DND-41 (cell line): Measurements from ENCODE around the gene ALG13.
"Not testable (repeated sequence)": the region's sequence is repeated elsewhere in the genome, so short reads cannot be mapped to it uniquely, and the experiment has no call there.

Experiments used
- ATAC-seq: fragments of 200-7000 bp; cut with Tn5 transposase; 3 replicates; pipeline ENCODE4 v1.9.1; 2021; ENCODE audit warnings: low read depth; ENCODE audit not compliant: insufficient read depth
- DNase-seq: peaks from one replicate; pipeline ENCODE4 v3.0.0-alpha.2; 2020
- H2AFZ ChIP-seq: 2 replicates; pipeline ENCODE4 v1.6.0; 2012; ENCODE audit warnings: low read depth, low read length
- H3K27ac ChIP-seq: 2 replicates; pipeline ENCODE4 v1.5.1; 2012; ENCODE audit warnings: low read length, inconsistent platforms
- H3K27me3 ChIP-seq: fragments of 200-600 bp; sonication (generic); 2 replicates; pipeline ENCODE4 v1.6.0; 2012; ENCODE audit warnings: low read length, mild to moderate bottlenecking, inconsistent platforms; ENCODE audit not compliant: insufficient read depth, poor library complexity
- H3K36me3 ChIP-seq: 2 replicates; pipeline ENCODE4 v1.5.1; 2012; ENCODE audit warnings: low read length, inconsistent platforms; ENCODE audit not compliant: insufficient read depth
- H3K4me1 ChIP-seq: 2 replicates; pipeline ENCODE4 v1.5.1; 2012; ENCODE audit warnings: mild to moderate bottlenecking, low read length; ENCODE audit not compliant: insufficient read depth
- H3K4me2 ChIP-seq: 2 replicates; pipeline ENCODE4 v1.6.0; 2012; ENCODE audit warnings: mild to moderate bottlenecking, moderate library complexity, low read length, inconsistent platforms; ENCODE audit not compliant: insufficient read depth
- H3K4me3 ChIP-seq, 2 experiments: fragments of 200-600 bp in 1 of 2; shearing (Covaris generic) in 1 of 2; 2 replicates each; pipeline ENCODE4 v1.5.1; 2012 to 2016; ENCODE audit warnings: inconsistent platforms in 2 of 2, low read length in 2 of 2, mild to moderate bottlenecking in 2 of 2, low read depth in 1 of 2, moderate library complexity in 1 of 2
- H3K79me2 ChIP-seq: 2 replicates; pipeline ENCODE4 v1.6.0; 2012; ENCODE audit warnings: low read length, inconsistent platforms; ENCODE audit not compliant: insufficient read depth
- H3K9ac ChIP-seq: 2 replicates; pipeline ENCODE4 v1.6.0; 2012; ENCODE audit warnings: low read depth, mild to moderate bottlenecking, inconsistent platforms, low read length, moderate library complexity
- H3K9me3 ChIP-seq: 2 replicates; pipeline ENCODE4 v1.5.1; 2012; ENCODE audit warnings: low read length, moderate library complexity, mild to moderate bottlenecking, inconsistent platforms; ENCODE audit not compliant: insufficient read depth, severe bottlenecking
- H4K20me1 ChIP-seq: 2 replicates; pipeline ENCODE4 v1.6.0; 2012; ENCODE audit warnings: low read length; ENCODE audit not compliant: insufficient read depth
- EZH2 ChIP-seq: IDR thresholded peaks from 3 replicates; pipeline ENCODE4 v1.6.1; 2012; ENCODE audit warnings: borderline replicate concordance, low read depth, mild to moderate bottlenecking, moderate library complexity, low read length, inconsistent platforms; ENCODE audit not compliant: severe bottlenecking
- TF ChIP-seq, protein P1 (sequence below): IDR thresholded peaks from 2 replicates; pipeline ENCODE4 v1.5.1; 2012; ENCODE audit warnings: borderline replicate concordance, low read length, moderate library complexity, mild to moderate bottlenecking; ENCODE audit not compliant: poor library complexity, severe bottlenecking; ENCODE audit errors: extremely low read depth

The ALG13 gene

DNA sequence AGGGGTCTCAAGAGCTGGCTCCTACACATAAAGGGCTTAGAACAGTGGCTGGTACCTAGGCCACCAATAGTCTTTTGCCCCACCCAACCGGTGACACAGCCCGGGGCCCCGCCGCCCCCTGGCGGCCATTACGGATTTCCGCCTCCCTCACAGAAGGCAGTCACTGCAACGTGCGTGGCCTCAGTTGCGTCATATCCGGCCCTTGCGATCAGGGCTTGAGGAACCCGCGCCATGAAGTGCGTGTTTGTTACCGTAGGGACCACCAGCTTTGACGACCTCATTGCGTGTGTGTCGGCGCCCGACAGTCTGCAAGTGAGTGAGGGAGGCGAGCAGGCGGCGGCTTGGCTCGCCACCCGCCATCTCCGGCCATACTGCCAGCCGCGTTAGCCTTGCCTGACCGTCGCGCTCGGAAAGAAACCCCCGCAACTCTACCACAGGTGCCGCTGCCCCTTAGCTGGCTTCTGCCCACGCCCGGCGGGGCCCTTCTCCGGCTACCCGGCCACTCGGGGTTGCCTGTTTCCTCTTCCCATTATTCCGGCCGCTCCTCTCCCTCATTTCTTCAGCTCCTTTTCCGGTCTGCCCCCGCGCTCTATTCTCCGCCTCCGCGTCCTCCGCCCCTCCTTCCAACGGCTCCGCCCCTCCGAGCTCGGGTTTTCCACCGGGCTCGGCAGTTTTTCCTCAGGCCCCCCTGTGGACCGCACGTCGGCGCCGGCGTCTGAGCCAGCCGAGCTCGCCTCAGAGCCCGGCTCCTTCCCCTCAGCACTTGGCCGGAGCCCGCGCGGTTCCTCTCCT lies at the start of gene ALG13:
ALG13 (plus strand) TSS at position 183 of the 792 bp plus-strand sequence; CDS start at position 232, 49 bp downstream.
- peaks cover 25% of the 10 kb centered on the region for H3K4me1 ChIP-seq
- H3K4me2 ChIP-seq, result peak within 1 kb of the TSS; percentile 70
- peak; percentile 88 for ATAC-seq
- peaks cover 22% of the 10 kb centered on the region for H3K79me2 ChIP-seq
- no peak for TF ChIP-seq EZH2
- TF ChIP-seq, protein P1, sequence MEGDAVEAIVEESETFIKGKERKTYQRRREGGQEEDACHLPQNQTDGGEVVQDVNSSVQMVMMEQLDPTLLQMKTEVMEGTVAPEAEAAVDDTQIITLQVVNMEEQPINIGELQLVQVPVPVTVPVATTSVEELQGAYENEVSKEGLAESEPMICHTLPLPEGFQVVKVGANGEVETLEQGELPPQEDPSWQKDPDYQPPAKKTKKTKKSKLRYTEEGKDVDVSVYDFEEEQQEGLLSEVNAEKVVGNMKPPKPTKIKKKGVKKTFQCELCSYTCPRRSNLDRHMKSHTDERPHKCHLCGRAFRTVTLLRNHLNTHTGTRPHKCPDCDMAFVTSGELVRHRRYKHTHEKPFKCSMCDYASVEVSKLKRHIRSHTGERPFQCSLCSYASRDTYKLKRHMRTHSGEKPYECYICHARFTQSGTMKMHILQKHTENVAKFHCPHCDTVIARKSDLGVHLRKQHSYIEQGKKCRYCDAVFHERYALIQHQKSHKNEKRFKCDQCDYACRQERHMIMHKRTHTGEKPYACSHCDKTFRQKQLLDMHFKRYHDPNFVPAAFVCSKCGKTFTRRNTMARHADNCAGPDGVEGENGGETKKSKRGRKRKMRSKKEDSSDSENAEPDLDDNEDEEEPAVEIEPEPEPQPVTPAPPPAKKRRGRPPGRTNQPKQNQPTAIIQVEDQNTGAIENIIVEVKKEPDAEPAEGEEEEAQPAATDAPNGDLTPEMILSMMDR, result peak; percentile 75
- no peaks in the 10 kb centered on the region; the same call in 1 of the 2 replicates for H4K20me1 ChIP-seq
- peak within 1 kb of the TSS; percentile 81 for H2AFZ ChIP-seq
- peak within 1 kb of the TSS; percentile 63 to 78; a peak in 3 of 4 replicates for H3K4me3 ChIP-seq
- H3K9me3 ChIP-seq, result no peaks in the 10 kb centered on the region
- peak within 1 kb of the TSS; percentile 98 for H3K27ac ChIP-seq
- DNase-seq, result peak; percentile 87
- peaks cover 24% of the 10 kb centered on the region for H3K36me3 ChIP-seq
- no peaks in the 10 kb centered on the region for H3K27me3 ChIP-seq
- H3K9ac ChIP-seq, result peak within 1 kb of the TSS; percentile 98

DNA sequence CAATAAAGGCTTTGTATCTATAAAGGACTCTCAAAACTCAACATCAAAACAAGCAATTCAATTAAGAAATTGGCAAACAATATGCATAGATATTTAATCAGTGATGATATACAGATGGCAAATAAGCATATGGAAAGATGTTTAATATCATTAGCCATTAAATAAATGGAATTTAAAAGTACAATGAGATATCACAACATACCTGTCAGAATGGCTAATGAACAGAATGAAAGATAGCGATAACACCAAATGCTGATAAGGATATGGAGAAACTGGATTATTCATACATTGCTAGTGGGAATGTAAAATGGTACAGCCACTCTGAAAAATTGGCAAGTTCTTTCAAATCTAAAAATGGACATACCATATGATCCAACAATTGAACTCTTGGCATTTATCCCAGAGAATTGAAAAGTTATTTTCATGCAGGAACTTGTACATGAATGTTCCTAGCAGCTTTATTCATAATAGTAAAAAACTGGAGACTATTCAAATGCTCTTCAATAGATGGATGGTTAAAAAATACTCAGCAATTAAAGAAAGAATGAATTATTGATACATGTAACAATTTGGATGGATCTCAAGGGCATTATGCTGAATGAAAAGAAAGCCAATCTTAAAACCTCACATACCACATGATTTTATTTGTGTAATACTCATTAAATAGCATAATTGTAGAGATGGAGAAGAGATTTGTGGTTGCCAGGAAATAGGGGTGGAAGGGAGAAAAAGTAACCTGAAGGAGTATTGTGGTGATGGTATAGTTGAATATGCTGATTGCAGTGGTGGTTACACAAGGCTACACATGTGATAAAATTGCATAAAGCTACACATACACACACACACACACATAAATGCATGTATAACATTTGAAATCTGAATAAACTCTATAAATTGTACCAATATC lies 45.9 kb upstream of the ALG13 start:
- Histone ChIP-seq H3K4me3 (no peak overlapping the region), H4K20me1 (no peaks in the 10 kb centered on the region), H3K27me3 (no peaks in the 10 kb centered on the region), H3K4me2 (no peak overlapping the region), H3K9ac (no peak overlapping the region), H3K4me1 (no peaks in the 10 kb centered on the region), H3K9me3 (no peaks in the 10 kb centered on the region), H2AFZ (no peak overlapping the region), H3K27ac (no peak overlapping the region), H3K36me3 (no peaks in the 10 kb centered on the region), H3K79me2 (no peaks in the 10 kb centered on the region)
- DNase-seq (no peak), ATAC-seq (no peak)
- TF ChIP-seq EZH2, result no peak
- TF ChIP-seq, protein P1, result no peak

DNA sequence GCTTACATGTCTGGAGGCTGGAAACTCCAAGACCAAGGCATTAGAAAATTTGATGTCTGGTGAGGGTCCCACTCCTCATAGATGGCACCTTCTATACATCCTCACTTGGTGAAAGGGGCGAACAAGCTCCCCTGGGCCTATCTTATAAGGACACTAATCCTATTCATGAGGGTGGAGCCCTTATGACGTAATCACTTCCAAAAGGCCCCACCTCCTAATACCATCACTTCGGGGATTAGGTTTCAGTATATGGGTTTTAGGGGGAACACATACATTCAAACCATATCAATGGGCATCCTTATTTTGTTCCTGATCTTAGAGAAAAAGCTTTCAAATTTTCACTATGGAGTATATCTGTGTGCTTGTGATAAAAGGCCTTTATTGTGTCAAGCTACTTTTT lies 39.0 kb upstream of the ALG13 start:
- Histone ChIP-seq H3K4me1 (no peaks in the 10 kb centered on the region), H2AFZ (no peak overlapping the region), H4K20me1 (no peaks in the 10 kb centered on the region)

DNA sequence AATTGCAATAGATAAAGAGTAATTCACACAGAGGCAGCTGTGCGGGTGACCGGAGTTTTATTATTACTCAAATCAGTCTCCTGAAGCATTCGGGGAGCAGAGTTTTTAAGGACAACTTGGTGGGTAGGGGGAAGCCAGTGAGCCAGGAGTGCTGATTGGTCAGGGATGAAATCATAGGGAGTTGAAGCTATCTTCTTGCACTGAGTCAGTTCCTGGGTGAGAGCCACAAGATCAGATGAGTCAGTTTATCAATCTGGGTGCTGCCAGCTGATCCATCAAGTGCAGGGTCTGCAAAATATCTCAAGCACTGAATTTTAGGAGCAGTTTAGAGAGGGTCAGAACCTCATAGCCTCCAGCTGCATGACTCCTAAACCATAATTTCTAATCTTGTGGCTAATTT lies 35.8 kb upstream of the ALG13 start:
- not testable (repeated sequence) for H3K27ac ChIP-seq, H3K9me3 ChIP-seq, H3K36me3 ChIP-seq, ATAC-seq, H3K4me3 ChIP-seq, H4K20me1 ChIP-seq, H2AFZ ChIP-seq, H3K9ac ChIP-seq, DNase-seq, H3K4me2 ChIP-seq, H3K4me1 ChIP-seq, H3K79me2 ChIP-seq, H3K27me3 ChIP-seq

More for the DNA sequence above, 39.0 kb upstream of the ALG13 start:
- Histone ChIP-seq H3K36me3 (no peaks in the 10 kb centered on the region), H3K9me3 (no peaks in the 10 kb centered on the region), H3K4me3 (no peak overlapping the region), H3K27ac (no peak overlapping the region), H3K79me2 (no peaks in the 10 kb centered on the region), H3K9ac (no peak overlapping the region), H3K4me2 (no peak overlapping the region), H3K27me3 (no peaks in the 10 kb centered on the region)
- ATAC-seq (no peak), DNase-seq (no peak)
- no peak for TF ChIP-seq EZH2
- TF ChIP-seq, protein P1, result no peak
